NCI-H2171 (cell line): Measurements from ENCODE around the gene SLC6A18.

Source experiments
- DNase-seq: peaks from one replicate; lab custom pipeline; 2025; lab: John Stamatoyannopoulos, UW

Gene SLC6A18

GRCh38 chr5:1292846-1293415 is 67.8 kb downstream of the SLC6A18 start:
- no peak for DNase-seq

- no peak for DNase-seq
Measured at GRCh38 chr5:1293416-1294205, 68.4 kb downstream of the SLC6A18 start.

- DNase-seq = no peak
Measured at GRCh38 chr5:1294206-1294834, 69.1 kb downstream of the SLC6A18 start.

GRCh38 chr5:1294835-1295649 is 69.9 kb downstream of the SLC6A18 start, which contains the start of gene TERT:
Gene TERT, minus strand, starts transcription at chr5:1295068. Its CDS starts 79 bp downstream, at chr5:1294989.
- no peak for DNase-seq

GRCh38 chr5:1295650-1296037 is 70.5 kb downstream of the SLC6A18 start:
- no peak for DNase-seq
